ENCODE measurements around the gene HOOK2.

DNA sequence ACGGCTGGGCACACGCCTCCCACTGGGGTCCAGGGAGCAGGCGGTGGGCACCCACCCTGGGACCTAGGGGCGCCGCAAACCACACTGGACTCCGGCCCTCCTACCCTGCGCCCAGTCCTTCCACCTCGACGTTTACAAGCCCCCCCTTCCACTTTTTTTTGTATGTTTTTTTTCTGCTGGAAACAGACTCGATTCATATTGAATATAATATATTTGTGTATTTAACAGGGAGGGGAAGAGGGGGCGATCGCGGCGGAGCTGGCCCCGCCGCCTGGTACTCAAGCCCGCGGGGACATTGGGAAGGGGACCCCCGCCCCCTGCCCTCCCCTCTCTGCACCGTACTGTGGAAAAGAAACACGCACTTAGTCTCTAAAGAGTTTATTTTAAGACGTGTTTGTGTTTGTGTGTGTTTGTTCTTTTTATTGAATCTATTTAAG, 17.5 kb upstream of the HOOK2 start:
- TF ChIP-seq POLR2A (IDR thresholded peaks at IDR 0.05; ENCODE audit: low read length) = no peak
- no peak for TF ChIP-seq GATA1 (IDR thresholded peaks at IDR 0.05; ENCODE audit: low read depth, low read length)
